GM19463 (cell line): ENCODE results near the gene FAM167B.
A peak's percentile ranks its signal among the peaks of the same experiment; 100 is the strongest.

Experiments used
- ATAC-seq: cut with Tn5 transposase; IDR thresholded peaks from one replicate; pipeline ENCODE4 v1.9.1; 2021; ENCODE audit warnings: mild to moderate bottlenecking, moderate library complexity; ENCODE audit not compliant: unreplicated experiment

FAM167B gene

DNA sequence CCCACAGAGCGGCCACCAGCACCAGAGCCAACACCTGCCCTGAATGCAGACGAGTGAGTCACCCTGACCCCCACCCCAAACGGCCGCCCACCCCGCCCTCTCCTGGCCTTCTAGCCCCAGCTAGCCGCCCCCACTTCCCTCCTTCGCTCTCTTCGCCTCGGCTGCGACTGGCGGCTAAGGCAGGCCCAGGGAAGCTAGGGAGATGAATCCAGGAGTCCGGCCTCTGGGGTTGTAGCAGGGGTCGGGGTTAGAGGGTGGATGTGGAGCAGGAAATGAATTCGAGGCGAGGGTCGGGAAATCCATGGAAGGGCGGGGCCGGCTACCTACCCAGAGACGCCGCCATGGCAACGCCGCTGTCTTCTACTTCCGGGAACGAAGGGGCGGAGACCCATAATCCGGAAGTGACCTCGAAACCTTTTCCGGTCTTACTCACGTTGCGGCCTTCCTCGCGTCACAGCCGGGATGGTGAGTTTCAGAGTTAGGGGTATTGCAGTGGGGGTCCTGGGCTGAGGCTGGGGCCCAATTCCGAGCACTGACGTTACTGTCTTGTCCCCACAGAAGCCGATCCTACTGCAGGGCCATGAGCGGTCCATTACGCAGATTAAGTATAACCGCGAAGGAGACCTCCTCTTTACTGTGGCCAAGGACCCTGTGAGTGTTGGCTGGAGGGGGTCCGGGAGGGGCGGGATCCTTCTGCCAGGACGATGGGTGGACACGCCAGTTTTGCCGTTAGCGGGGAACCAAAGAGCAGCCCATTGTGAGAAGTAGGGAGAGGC is 24.9 kb upstream of the FAM167B start, which contains the start of the genes EIF3I and TMEM234:
Gene EIF3I (plus strand): TSS at position 428 of the 776 bp plus-strand sequence. CDS start 35 bp downstream, at position 463.
Gene TMEM234 (minus strand): TSS at position 374 of the 776 bp plus-strand sequence. CDS start 31 bp downstream, at position 343.
- ATAC-seq = peak; percentile 95

- no peak for ATAC-seq
Measured at GRCh38 chr1:32223683-32224082, 23.3 kb upstream of the FAM167B start.

DNA sequence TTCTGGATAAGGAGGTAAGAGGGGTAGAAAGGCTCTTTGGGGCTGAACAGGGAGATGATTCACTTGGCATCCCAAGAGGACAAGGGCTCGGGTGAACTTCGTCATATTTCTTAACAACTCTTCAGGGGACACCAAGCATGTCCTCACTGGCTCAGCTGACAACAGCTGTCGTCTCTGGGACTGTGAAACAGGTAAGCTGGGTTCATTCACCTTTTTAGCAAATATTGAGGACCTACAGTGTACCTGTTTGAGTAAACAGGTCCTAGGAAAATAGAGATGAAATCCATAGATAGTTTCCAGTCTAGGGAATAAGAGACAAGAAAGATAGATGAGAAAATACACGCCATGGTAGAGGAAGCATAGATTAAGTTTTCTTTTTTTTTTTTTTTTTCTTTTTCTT is 22.7 kb upstream of the FAM167B start:
- ATAC-seq = no peak

GRCh38 chr1:32228771-32229170 is 18.3 kb upstream of the FAM167B start:
- ATAC-seq = no peak

- no peak for ATAC-seq
Measured at GRCh38 chr1:32231843-32232432, 15.1 kb upstream of the FAM167B start.

- no peak for ATAC-seq
Measured at GRCh38 chr1:32232558-32233304, 14.3 kb upstream of the FAM167B start.

DNA sequence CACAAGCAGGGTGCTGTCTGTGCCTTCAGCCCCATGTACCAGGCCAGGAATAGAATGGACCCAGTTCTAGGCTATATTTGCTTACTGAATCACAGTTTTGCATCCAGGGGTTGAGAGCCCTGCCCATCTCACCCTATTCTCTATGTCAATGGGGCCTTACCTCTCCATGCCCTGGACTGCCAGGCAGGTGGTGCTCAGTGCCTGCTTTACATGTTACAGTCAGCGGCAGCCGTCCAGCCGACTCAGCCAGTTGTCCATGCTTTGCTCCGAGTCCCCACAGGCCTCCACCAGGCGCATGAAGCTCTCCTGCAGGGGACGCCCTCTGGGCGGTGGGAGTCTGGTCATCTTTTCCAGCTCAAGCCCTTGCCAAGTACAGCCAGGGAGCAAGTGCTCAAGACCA is 12.2 kb upstream of the FAM167B start:
- ATAC-seq = no peak

- no peak for ATAC-seq
Measured at GRCh38 chr1:32239337-32239736, 7.7 kb upstream of the FAM167B start.

GRCh38 chr1:32239790-32240139 is 7.3 kb upstream of the FAM167B start:
- no peak for ATAC-seq

GRCh38 chr1:32240140-32240951 is 6.7 kb upstream of the FAM167B start:
- ATAC-seq = no peak

DNA sequence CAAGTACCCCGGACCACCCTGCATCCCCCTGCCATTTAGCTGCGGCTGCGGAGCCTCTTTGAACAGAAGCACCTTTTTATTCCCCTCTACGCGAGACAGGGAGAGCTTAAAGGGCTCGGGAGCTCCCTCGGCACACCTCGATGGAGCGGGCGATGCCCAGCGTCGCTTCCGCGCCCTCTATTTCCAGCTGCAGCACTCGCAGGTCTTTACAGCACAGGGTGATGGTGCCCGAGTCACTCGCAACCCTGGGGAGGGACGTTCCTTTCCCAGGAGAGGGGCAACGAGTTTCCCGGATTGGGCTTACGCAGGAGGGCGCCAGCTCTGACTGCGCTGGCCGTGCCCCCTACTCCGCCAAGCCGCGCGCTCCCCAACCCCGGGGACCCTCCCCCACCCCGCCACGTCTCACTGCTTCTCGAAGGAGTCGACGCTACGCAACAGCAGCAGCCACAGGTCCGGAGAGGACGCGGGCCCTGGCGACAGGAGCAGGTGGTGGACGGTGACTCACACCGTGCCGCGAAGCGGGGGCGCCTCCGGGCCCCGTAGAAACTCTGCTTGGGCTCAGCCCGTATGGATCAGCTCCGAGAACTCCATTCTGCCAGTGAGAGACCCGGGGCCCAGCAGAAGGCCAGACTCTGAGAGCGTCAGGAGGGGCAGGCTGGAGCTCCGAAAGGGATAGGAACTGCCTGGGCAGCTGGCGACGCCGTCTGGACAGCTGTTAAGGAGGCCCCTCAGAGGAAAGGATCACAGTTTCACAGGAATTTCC is 5.8 kb upstream of the FAM167B start:
- ATAC-seq = peak; percentile 43

GRCh38 chr1:32242341-32242851 is 4.6 kb upstream of the FAM167B start:
- ATAC-seq = no peak

DNA sequence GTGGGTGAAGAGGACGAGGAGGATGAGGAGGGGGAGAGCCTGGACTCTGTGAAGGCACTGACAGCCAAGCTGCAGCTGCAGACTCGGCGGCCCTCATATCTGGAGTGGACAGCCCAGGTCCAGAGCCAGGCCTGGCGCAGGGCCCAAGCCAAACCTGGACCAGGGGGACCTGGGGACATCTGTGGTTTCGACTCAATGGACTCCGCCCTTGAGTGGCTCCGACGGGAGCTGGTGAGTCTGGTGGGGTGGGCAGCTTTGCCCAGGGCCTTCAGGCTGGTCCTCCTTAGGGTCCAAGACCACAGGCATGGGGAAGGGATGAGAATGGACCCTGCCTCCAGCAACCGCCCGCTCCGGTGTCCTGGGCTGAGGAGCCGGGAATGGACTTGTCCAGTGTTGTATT is 430 bp downstream of the FAM167B start:
- ATAC-seq = no peak

DNA sequence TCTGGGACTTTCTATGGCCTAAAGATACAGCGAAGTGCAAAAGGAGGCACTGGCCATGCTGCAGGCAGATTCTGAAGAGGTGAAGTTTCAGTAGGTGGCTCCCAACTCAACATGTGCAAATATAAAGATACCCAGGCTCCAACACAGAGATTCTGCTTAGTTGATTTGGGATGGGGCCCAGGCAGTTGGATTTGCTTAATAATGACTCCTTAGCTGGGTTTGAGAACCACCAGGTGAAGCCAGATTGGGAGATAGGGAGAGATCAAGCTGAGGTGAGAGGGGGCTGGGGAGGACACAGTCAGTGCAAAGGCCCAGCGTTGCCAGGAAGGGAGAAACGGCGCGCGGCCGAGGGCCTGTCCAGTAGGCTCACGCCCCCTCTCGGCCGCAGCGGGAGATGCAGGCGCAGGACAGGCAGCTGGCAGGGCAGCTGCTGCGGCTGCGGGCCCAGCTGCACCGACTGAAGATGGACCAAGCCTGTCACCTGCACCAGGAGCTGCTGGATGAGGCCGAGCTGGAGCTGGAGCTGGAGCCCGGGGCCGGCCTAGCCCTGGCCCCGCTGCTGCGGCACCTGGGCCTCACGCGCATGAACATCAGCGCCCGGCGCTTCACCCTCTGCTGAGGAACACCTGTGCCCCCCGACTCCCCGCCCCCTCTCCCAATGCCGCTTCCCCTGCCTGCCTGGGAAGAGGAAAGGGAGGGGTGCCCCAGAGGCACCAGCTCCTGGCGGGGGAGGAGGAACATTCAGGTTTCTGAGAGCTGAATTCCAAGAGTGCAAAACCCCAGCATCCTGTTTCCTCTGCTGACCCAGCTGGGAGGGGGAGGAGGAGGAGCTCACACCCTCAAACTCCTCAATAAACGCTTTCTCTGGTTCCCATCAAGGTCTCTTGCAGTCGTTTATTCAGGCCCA is 1.2 kb downstream of the FAM167B start:
- ATAC-seq = no peak

DNA sequence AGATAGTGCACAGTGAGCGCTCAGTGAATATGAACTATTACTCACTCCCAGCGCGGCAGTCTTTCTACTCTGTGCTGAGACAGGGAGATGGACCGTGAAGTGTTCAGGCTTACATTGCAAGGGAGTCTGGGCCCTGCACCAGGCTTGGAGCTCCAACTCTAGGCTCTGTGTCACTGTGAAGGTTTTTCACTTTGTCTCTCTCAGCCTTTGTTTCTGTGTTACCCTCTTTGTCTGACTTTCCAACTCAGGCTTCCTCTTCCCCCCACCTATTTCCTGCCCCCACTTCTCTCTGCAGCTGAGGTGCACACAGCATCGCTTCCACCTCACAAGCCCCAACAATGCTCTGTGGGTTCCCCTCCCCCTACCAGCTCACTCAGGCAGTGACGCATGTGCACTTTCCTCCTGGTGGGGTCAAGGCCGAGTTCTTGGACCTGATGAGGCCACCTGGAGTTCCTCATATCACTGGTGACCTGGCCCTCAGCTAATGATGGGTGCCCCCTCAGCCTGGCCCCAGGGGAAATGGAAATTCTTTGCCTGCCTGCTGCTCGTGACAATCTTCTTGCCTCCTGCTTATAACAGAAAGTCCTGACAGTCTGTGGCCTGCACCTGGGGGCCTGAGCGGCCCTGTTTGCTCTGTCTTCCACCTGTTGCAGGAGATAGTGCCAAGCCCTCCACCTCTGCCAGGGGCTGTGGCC is 3.0 kb downstream of the FAM167B start:
- ATAC-seq = peak; percentile 59

GRCh38 chr1:32250893-32251716 is 4.1 kb downstream of the FAM167B start, which contains the start of gene LCK:
TSS of gene LCK (plus strand) at chr1:32251265. CDS start at chr1:32274330, 23,065 bp downstream.
- ATAC-seq = no peak
